Measurements from ENCODE around the gene FAU. TPM values are rescaled to one million over a fixed set of nuclear protein-coding genes. Genes with fewer than 3 reads are reported as not detected.

The FAU gene
- total RNA-seq, 2 donors from 2014 or later: 365 to 553 TPM

DNA sequence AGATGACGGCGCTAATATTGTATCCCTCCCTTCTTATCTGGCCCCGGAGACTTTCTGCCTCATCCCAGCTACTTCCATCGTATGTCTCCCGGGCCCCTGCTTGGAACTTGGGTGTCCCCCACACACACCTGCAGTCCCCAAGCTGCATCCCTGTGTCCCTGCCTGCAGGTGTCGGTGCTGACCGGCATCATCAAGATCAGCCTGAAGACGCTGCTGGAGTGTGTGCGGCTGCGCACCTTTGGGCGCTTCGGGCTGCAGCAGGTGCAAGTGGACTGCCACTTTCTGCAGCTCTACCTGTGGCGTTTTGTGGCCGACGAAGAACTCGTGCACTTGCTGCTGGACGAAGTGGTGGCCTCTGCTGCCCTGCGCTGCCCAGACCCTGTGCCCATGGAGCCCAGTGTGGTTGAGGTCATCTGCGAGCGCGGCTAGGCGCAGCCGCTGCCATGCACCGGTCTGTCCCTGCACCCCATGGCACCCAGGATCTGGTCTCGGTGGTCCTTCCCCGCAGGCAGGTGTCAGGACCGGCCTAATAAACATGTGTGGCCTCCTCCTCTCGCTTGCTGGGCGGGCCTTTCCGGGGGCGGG lies 10.7 kb downstream of the FAU start:
- Histone ChIP-seq H3K4me3 (peak overlapping the region; percentile 88), H3K27me3 (replicated peaks; ENCODE audit: insufficient read depth) (no peaks in the 10 kb centered on the region), H3K9me3 (no peaks in the 10 kb centered on the region), H3K27ac (no peak overlapping the region), H3K4me1 (ENCODE audit: control insufficient read depth in 1 of 2, low read depth in 2 of 2) (peaks cover 19 to 38% of the 10 kb centered on the region in 2 donors), H3K36me3 (peaks cover 25% of the 10 kb centered on the region)
- no peak for ATAC-seq (ENCODE audit: insufficient number of reproducible peaks, low FRiP score, low read depth)
- TF ChIP-seq, protein P1, sequence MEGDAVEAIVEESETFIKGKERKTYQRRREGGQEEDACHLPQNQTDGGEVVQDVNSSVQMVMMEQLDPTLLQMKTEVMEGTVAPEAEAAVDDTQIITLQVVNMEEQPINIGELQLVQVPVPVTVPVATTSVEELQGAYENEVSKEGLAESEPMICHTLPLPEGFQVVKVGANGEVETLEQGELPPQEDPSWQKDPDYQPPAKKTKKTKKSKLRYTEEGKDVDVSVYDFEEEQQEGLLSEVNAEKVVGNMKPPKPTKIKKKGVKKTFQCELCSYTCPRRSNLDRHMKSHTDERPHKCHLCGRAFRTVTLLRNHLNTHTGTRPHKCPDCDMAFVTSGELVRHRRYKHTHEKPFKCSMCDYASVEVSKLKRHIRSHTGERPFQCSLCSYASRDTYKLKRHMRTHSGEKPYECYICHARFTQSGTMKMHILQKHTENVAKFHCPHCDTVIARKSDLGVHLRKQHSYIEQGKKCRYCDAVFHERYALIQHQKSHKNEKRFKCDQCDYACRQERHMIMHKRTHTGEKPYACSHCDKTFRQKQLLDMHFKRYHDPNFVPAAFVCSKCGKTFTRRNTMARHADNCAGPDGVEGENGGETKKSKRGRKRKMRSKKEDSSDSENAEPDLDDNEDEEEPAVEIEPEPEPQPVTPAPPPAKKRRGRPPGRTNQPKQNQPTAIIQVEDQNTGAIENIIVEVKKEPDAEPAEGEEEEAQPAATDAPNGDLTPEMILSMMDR (IDR thresholded peaks at IDR 0.05): no peak
- DNase-seq (ENCODE audit: low spot score): no peak

DNA sequence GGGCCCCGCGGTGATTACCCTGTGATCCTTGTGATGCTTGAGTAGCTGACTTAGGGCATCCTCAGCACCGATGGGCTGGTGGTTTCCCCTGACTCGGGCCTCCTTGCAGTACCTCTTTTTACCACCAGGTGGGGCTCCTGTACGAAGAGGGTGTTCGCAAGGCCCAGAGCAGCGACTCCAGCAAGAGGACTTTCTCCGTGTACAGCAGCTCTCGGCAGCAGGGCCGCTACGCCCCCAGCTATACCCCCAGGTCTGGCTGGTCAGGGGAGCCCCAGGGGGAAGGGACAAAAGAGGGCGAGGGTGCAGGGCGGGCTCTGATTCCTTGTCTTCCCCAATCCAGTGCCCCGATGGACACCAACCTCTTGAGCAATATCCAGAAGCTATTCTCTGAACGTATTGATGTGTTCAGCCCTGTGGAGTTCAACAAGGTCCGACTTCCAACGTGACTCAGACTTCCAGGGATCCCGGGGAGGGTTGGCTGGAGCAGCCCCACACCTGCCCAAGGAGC lies 11.5 kb downstream of the FAU start:
- Histone ChIP-seq H3K27me3 (replicated peaks; ENCODE audit: insufficient read depth) (no peaks in the 10 kb centered on the region), H3K36me3 (peaks cover 25% of the 10 kb centered on the region), H3K9me3 (no peaks in the 10 kb centered on the region), H3K4me1 (ENCODE audit: control insufficient read depth in 1 of 2, low read depth in 2 of 2) (peaks cover 17 to 32% of the 10 kb centered on the region in 2 donors), H3K27ac (peak overlapping the region in 1 of 2 donors; percentile 37), H3K4me3 (peak overlapping the region; percentile 24)
- DNase-seq (ENCODE audit: low spot score): peak; percentile 65
- ATAC-seq (ENCODE audit: insufficient number of reproducible peaks, low FRiP score, low read depth): peak; percentile 47
- TF ChIP-seq, protein P1 (IDR thresholded peaks at IDR 0.05): peak; percentile 100

DNA sequence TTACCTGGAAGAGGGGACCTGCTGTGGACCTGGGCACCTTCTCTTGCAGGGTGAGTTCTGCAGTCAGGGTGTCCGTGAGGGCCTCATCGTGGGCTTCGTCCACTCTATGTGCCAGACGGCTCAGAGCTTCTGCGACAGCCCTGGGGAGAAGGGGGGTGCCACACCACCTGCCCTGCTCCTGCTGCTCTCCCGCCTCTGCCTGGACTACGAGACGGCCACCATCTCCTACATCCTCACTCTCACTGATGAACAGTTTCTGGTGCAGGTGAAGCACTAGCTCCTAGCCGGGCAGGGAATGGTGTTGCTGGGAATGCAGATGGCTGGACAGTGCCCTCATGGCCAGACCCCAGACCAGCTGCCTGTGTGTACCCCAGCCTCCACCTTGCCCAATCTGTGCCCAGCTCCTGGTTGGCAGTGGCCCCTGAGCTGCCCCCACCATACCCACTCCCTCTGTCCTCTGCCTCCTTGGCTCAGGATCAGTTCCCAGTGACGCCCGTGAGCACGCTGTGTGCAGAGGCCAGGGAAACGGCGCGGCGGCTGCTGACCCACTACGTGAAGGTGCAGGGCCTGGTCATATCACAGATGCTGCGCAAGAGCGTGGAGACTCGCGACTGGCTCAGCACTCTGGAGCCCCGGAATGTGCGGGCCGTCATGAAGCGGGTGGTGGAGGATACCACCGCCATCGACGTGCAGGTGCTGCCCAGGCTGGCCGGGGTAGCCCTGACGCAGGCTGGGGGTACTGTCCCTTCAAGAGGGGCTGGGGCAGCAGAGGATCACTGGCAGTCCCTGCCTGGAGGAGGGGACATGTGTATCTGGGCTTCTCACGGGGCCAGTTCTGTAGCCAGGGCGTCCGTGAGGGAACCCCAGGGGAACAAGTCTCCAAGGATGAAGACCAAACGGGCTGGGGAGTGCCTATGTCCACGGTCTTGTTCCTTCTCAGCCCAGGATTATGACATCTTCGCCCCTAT lies 12.4 kb downstream of the FAU start:
- TF ChIP-seq, protein P1 (IDR thresholded peaks at IDR 0.05): no peak
- peaks cover 25% of the 10 kb centered on the region for H3K36me3 ChIP-seq
- ATAC-seq (ENCODE audit: insufficient number of reproducible peaks, low FRiP score, low read depth): no peak
- H3K4me3 ChIP-seq: no peak overlapping the region
- DNase-seq (ENCODE audit: low spot score): no peak
- no peak overlapping the region for H3K27ac ChIP-seq
- H3K4me1 ChIP-seq (ENCODE audit: control insufficient read depth in 1 of 2, low read depth in 2 of 2): peaks cover 17 to 32% of the 10 kb centered on the region in 2 donors
- no peaks in the 10 kb centered on the region for H3K9me3 ChIP-seq
- no peaks in the 10 kb centered on the region for H3K27me3 ChIP-seq (replicated peaks; ENCODE audit: insufficient read depth)

DNA sequence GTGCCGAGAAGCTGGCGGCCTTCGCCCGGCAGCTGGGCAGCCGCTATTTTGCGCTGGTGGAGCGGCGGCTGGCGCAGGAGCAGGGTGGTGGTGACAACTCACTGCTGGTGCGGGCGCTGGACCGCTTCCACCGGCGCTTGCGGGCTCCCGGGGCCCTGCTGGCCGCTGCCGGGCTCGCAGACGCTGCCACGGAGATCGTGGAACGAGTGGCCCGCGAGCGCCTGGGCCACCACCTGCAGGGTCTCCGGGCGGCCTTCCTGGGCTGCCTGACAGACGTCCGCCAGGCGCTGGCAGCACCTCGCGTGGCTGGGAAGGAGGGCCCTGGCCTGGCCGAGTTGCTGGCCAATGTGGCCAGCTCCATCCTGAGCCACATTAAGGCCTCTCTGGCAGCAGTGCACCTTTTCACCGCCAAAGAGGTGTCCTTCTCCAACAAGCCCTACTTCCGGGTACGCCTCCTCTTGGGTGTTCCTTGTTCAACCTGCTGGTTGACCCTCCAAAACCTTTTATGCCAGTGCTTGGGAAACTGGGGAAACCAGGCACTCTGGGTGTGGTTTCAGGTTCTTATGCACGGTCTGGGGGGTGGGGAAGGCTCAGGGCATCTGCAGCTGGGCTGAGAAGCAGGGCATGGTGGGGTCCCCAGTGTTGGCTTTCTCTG lies 13.3 kb downstream of the FAU start:
- Histone ChIP-seq H3K4me1 (ENCODE audit: control insufficient read depth in 1 of 2, low read depth in 2 of 2) (peaks cover 17 to 31% of the 10 kb centered on the region in 2 donors), H3K27ac (no peak overlapping the region), H3K4me3 (no peak overlapping the region), H3K9me3 (no peaks in the 10 kb centered on the region), H3K27me3 (replicated peaks; ENCODE audit: insufficient read depth) (no peaks in the 10 kb centered on the region), H3K36me3 (peaks cover 25% of the 10 kb centered on the region)
- TF ChIP-seq, protein P1 (IDR thresholded peaks at IDR 0.05): no peak
- DNase-seq (ENCODE audit: low spot score) (no peak), ATAC-seq (ENCODE audit: insufficient number of reproducible peaks, low FRiP score, low read depth) (no peak)
